WTC11 (cell line): ENCODE results near the gene GRM8. TPM values are rescaled to one million over a fixed set of nuclear protein-coding genes. Genes with fewer than 3 reads are reported as not detected.

ENCODE experiments used
- ATAC-seq: fragments of 200-7000 bp; cut with Tn5 transposase; 2 replicates; pipeline ENCODE4 v1.10.0; 2021; ENCODE audit warnings: mild to moderate bottlenecking, moderate library complexity
- CTCF ChIA-PET: fragments of 300-600 bp; sonication (Branson Sonifier 250); formaldehyde crosslinking; loops from one replicate; lab custom pipeline; 2021; ENCODE audit warnings: antibody characterized with exemption; lab: Charles Lee
- POLR2A ChIA-PET: fragments of 350-600 bp; sonication (Branson Sonifier 250); formaldehyde crosslinking; loops from one replicate; lab custom pipeline; 2021; ENCODE audit warnings: antibody characterized with exemption; lab: Charles Lee
- DNase-seq: peaks from one replicate; pipeline ENCODE4 v3.0.0; 2021; ENCODE audit warnings: low spot score
- H3K27ac Mint-ChIP-seq: 2 replicates; pipeline ENCODE4 v1.8.0; 2021; ENCODE audit warnings: mixed read lengths
- H3K27me3 Mint-ChIP-seq: 2 replicates; pipeline ENCODE4 v1.8.0; 2021; ENCODE audit warnings: low read depth, mild to moderate bottlenecking, moderate library complexity, mixed read lengths
- H3K36me3 Mint-ChIP-seq: 2 replicates; pipeline ENCODE4 v1.8.0; 2021; ENCODE audit warnings: mixed read lengths
- H3K4me1 Mint-ChIP-seq: 2 replicates; pipeline ENCODE4 v1.8.0; 2022; ENCODE audit warnings: mixed read lengths
- H3K4me3 Mint-ChIP-seq: 2 replicates; pipeline ENCODE4 v1.8.0; 2021; ENCODE audit warnings: mild to moderate bottlenecking, moderate library complexity, mixed read lengths
- H3K9me3 Mint-ChIP-seq: 2 replicates; pipeline ENCODE4 v1.8.0; 2021; ENCODE audit warnings: mixed read lengths
- ATF1 ChIP-seq: sonication (generic); formaldehyde crosslinking; IDR thresholded peaks from 2 replicates; pipeline ENCODE4 v1.8.1; 2023; ENCODE audit warnings: mild to moderate bottlenecking, moderate library complexity, missing genetic modification reagents
- CDX4 ChIP-seq: fragments of 250-450 bp; sonication (Bioruptor Pico); IDR thresholded peaks from 2 replicates; pipeline ENCODE4 v1.9.0; 2021; ENCODE audit warnings: moderate library complexity, mild to moderate bottlenecking, inconsistent platforms, borderline replicate concordance
- CREB1 ChIP-seq: sonication (generic); formaldehyde crosslinking; IDR thresholded peaks from 2 replicates; pipeline ENCODE4 v1.8.0; 2023; ENCODE audit warnings: mild to moderate bottlenecking, missing genetic modification reagents
- ESRRA ChIP-seq: sonication (generic); formaldehyde crosslinking; IDR thresholded peaks from 2 replicates; pipeline ENCODE4 v1.8.1; 2022; ENCODE audit warnings: mild to moderate bottlenecking, missing genetic modification reagents, borderline replicate concordance
- FOXP1 ChIP-seq: sonication (generic); formaldehyde crosslinking; IDR thresholded peaks from 2 replicates; pipeline ENCODE4 v1.8.0; 2022; ENCODE audit warnings: missing genetic modification reagents, mild to moderate bottlenecking, moderate library complexity, borderline replicate concordance
- HMGA2 ChIP-seq: fragments of 250-450 bp; sonication (Bioruptor Pico); IDR thresholded peaks from 2 replicates; pipeline ENCODE4 v1.4.0; 2021; ENCODE audit warnings: mild to moderate bottlenecking, moderate library complexity
- JUN ChIP-seq: sonication (generic); formaldehyde crosslinking; IDR thresholded peaks from 2 replicates; pipeline ENCODE4 v1.8.0; 2023; ENCODE audit warnings: mild to moderate bottlenecking, missing genetic modification reagents
- MXD4 ChIP-seq: fragments of 250-450 bp; sonication (Bioruptor Pico); IDR thresholded peaks from 2 replicates; pipeline ENCODE4 v1.8.0; 2021; ENCODE audit warnings: mild to moderate bottlenecking, moderate library complexity, borderline replicate concordance
- MYBL2 ChIP-seq: sonication (generic); formaldehyde crosslinking; IDR thresholded peaks from 2 replicates; pipeline ENCODE4 v1.8.1; 2023; ENCODE audit warnings: mild to moderate bottlenecking, moderate library complexity, missing genetic modification reagents
- SOX15 ChIP-seq: fragments of 250-450 bp; sonication (Bioruptor Pico); IDR thresholded peaks from 2 replicates; pipeline ENCODE4 v1.9.0; 2021; ENCODE audit warnings: mild to moderate bottlenecking
- TP53 ChIP-seq: sonication (generic); formaldehyde crosslinking; IDR thresholded peaks from 2 replicates; pipeline ENCODE4 v1.8.1; 2023; ENCODE audit warnings: mild to moderate bottlenecking, missing genetic modification reagents
- ZNF317 ChIP-seq: sonication (generic); formaldehyde crosslinking; IDR thresholded peaks from 2 replicates; pipeline ENCODE4 v1.8.1; 2023; ENCODE audit warnings: low read depth, mild to moderate bottlenecking, moderate library complexity, missing genetic modification reagents, borderline replicate concordance
- ZNF425 ChIP-seq: fragments of 250-450 bp; sonication (Bioruptor Pico); conservative IDR thresholded peaks from 2 replicates; pipeline ENCODE4 v1.9.0; 2021; ENCODE audit warnings: mild to moderate bottlenecking
- ZNF532 ChIP-seq: fragments of 250-450 bp; sonication (Bioruptor Pico); IDR thresholded peaks from 2 replicates; pipeline ENCODE4 v1.9.0; 2021; ENCODE audit warnings: mild to moderate bottlenecking, borderline replicate concordance
- ZNF671 ChIP-seq: fragments of 250-450 bp; sonication (Bioruptor Pico); IDR thresholded peaks from 2 replicates; pipeline ENCODE4 v1.8.0; 2021; ENCODE audit warnings: mild to moderate bottlenecking
- total RNA-seq: library from RNA; stranded (reverse); gene quantifications from 3 replicates; pipeline ENCODE4 v1.2.3, GENCODE V29; 2021
- TF ChIP-seq, protein P1 (sequence below): sonication (generic); formaldehyde crosslinking; IDR thresholded peaks from 2 replicates; pipeline ENCODE4 v1.8.0; 2022; ENCODE audit warnings: mild to moderate bottlenecking, missing genetic modification reagents
- TF ChIP-seq, protein P2 (sequence below): sonication (generic); formaldehyde crosslinking; IDR thresholded peaks from 2 replicates; pipeline ENCODE4 v1.8.0; 2022; ENCODE audit warnings: mild to moderate bottlenecking, missing genetic modification reagents
- TF ChIP-seq, protein P3 (sequence below): sonication (generic); formaldehyde crosslinking; IDR thresholded peaks from 2 replicates; pipeline ENCODE4 v1.8.0; 2023; ENCODE audit warnings: mild to moderate bottlenecking, missing genetic modification reagents
- TF ChIP-seq, protein P4 (sequence below): sonication (generic); formaldehyde crosslinking; conservative IDR thresholded peaks from 2 replicates; pipeline ENCODE4 v1.8.1; 2023; ENCODE audit warnings: mild to moderate bottlenecking, low read depth, missing genetic modification reagents, moderate library complexity

GRM8 gene
- total RNA-seq, 1 experiment from 2014 or later, result 2.3 TPM

DNA sequence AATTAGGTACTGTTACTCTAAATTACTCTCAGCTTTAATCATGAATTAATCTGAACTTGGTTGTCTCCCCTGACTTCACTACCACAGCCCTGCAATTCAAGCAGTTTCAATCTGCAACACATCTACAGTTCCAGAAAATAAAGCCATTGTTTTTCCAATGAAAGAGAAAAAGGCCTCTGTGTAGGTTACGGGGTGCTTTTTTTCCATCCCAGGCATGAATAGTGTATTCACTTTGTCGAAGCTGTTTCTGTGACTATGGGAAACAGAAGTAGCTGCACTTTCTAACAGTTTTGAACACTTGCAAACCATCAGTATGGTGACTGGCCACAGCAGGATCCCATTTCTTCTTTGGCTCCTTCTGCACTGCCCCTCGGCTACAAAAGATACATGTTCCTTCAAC lies 460.2 kb downstream of the GRM8 start (continued):
- no peak for TF ChIP-seq ZNF425 (CRISPR knock-in tag)
- TF ChIP-seq FOXP1 (CRISPR knock-in tag), result no peak
- TF ChIP-seq ZNF532 (CRISPR knock-in tag), result no peak
- no peak for TF ChIP-seq MYBL2
- TF ChIP-seq, protein P1, sequence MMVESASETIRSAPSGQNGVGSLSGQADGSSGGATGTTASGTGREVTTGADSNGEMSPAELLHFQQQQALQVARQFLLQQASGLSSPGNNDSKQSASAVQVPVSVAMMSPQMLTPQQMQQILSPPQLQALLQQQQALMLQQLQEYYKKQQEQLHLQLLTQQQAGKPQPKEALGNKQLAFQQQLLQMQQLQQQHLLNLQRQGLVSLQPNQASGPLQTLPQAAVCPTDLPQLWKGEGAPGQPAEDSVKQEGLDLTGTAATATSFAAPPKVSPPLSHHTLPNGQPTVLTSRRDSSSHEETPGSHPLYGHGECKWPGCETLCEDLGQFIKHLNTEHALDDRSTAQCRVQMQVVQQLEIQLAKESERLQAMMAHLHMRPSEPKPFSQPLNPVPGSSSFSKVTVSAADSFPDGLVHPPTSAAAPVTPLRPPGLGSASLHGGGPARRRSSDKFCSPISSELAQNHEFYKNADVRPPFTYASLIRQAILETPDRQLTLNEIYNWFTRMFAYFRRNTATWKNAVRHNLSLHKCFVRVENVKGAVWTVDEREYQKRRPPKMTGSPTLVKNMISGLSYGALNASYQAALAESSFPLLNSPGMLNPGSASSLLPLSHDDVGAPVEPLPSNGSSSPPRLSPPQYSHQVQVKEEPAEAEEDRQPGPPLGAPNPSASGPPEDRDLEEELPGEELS (CRISPR knock-in tag), result no peak
- TF ChIP-seq, protein P2, sequence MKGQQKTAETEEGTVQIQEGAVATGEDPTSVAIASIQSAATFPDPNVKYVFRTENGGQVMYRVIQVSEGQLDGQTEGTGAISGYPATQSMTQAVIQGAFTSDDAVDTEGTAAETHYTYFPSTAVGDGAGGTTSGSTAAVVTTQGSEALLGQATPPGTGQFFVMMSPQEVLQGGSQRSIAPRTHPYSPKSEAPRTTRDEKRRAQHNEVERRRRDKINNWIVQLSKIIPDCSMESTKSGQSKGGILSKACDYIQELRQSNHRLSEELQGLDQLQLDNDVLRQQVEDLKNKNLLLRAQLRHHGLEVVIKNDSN (CRISPR knock-in tag), result no peak
- TF ChIP-seq, protein P3, sequence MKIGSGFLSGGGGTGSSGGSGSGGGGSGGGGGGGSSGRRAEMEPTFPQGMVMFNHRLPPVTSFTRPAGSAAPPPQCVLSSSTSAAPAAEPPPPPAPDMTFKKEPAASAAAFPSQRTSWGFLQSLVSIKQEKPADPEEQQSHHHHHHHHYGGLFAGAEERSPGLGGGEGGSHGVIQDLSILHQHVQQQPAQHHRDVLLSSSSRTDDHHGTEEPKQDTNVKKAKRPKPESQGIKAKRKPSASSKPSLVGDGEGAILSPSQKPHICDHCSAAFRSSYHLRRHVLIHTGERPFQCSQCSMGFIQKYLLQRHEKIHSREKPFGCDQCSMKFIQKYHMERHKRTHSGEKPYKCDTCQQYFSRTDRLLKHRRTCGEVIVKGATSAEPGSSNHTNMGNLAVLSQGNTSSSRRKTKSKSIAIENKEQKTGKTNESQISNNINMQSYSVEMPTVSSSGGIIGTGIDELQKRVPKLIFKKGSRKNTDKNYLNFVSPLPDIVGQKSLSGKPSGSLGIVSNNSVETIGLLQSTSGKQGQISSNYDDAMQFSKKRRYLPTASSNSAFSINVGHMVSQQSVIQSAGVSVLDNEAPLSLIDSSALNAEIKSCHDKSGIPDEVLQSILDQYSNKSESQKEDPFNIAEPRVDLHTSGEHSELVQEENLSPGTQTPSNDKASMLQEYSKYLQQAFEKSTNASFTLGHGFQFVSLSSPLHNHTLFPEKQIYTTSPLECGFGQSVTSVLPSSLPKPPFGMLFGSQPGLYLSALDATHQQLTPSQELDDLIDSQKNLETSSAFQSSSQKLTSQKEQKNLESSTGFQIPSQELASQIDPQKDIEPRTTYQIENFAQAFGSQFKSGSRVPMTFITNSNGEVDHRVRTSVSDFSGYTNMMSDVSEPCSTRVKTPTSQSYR (CRISPR knock-in tag), result no peak
- TF ChIP-seq, protein P4, sequence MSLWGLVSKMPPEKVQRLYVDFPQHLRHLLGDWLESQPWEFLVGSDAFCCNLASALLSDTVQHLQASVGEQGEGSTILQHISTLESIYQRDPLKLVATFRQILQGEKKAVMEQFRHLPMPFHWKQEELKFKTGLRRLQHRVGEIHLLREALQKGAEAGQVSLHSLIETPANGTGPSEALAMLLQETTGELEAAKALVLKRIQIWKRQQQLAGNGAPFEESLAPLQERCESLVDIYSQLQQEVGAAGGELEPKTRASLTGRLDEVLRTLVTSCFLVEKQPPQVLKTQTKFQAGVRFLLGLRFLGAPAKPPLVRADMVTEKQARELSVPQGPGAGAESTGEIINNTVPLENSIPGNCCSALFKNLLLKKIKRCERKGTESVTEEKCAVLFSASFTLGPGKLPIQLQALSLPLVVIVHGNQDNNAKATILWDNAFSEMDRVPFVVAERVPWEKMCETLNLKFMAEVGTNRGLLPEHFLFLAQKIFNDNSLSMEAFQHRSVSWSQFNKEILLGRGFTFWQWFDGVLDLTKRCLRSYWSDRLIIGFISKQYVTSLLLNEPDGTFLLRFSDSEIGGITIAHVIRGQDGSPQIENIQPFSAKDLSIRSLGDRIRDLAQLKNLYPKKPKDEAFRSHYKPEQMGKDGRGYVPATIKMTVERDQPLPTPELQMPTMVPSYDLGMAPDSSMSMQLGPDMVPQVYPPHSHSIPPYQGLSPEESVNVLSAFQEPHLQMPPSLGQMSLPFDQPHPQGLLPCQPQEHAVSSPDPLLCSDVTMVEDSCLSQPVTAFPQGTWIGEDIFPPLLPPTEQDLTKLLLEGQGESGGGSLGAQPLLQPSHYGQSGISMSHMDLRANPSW (CRISPR knock-in tag), result no peak
- TF ChIP-seq ESRRA (CRISPR knock-in tag), result no peak
- no peak for TF ChIP-seq ATF1 (CRISPR knock-in tag)

DNA sequence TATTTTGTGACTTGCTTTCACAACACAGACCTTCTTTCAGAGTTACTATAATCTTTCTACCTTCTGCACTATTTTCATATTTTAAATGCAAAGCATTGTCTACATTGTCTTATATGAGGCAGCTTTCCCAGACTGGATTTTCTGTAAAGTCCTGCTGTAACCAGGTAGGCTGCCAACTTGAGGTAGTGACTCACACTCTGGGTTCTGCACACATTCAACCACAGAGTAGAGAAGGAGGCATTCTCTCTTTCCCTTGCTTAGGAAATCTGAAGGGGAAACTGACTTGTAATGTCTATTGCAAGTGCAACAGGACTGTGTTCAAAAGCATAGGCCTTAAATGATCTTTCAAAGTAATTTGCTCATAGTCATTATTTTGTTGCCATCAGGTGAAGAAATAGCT lies 461.4 kb downstream of the GRM8 start:
- H3K4me3 Mint-ChIP-seq, result no peak overlapping the region
- POLR2A ChIA-PET, result no interaction called here
- no peaks in the 10 kb centered on the region for H3K9me3 Mint-ChIP-seq
- no peak for ATAC-seq
- peaks cover 12% of the 10 kb centered on the region; the same call in 1 of the 2 replicates for H3K4me1 Mint-ChIP-seq
- H3K27ac Mint-ChIP-seq, result no peak overlapping the region
- no peaks in the 10 kb centered on the region for H3K36me3 Mint-ChIP-seq
- CTCF ChIA-PET, result interaction anchor here (1.3 kb wide), 1 partner anchor 12 kb away, joined by 3 read pairs; no protein-coding TSS in a partner anchor
- peaks cover 3% of the 10 kb centered on the region; the same call in 1 of the 2 replicates for H3K27me3 Mint-ChIP-seq
- DNase-seq, result no peak
- TF ChIP-seq CREB1 (CRISPR knock-in tag) (no peak), ZNF317 (CRISPR knock-in tag) (no peak), MXD4 (CRISPR knock-in tag) (no peak), CDX4 (CRISPR knock-in tag) (no peak), SOX15 (CRISPR knock-in tag) (no peak), ZNF671 (CRISPR knock-in tag) (no peak), JUN (CRISPR knock-in tag) (no peak), HMGA2 (no peak), ESRRA (CRISPR knock-in tag) (no peak), TP53 (CRISPR knock-in tag) (no peak)
